Astrocyte of the hippocampus (primary cell): ENCODE measurements around the gene STXBP1.

Experiments used
- DNase-seq: peaks from one replicate; pipeline ENCODE4 v3.0.0; 2011; ENCODE audit warnings: low read depth, low spot score

The STXBP1 gene

GRCh38 chr9:127714020-127714750 is 102.1 kb downstream of the STXBP1 start:
- no peak for DNase-seq

GRCh38 chr9:127714951-127715469 is 102.9 kb downstream of the STXBP1 start:
- peak; percentile 36 for DNase-seq

- peak; percentile 99 for DNase-seq
Observed at GRCh38 chr9:127715470-127716337, 103.6 kb downstream of the STXBP1 start, which contains the start of the genes PTRH1 and TTC16. PTRH1 (minus strand) TSS chr9:127715663; CDS start chr9:127715639, 24 bp downstream. TTC16 (plus strand) TSS chr9:127716079; CDS start chr9:127716146, 67 bp downstream.

GRCh38 chr9:127716412-127716811 is 104.3 kb downstream of the STXBP1 start:
- no peak for DNase-seq

GRCh38 chr9:127717766-127718165 is 105.7 kb downstream of the STXBP1 start:
- no peak for DNase-seq

- DNase-seq = no peak
Observed at GRCh38 chr9:127720031-127720864, 108.2 kb downstream of the STXBP1 start.

- no peak for DNase-seq
Observed at GRCh38 chr9:127720865-127721227, 108.8 kb downstream of the STXBP1 start.

GRCh38 chr9:127721391-127721821 is 109.3 kb downstream of the STXBP1 start:
- DNase-seq = no peak

- no peak for DNase-seq
Observed at GRCh38 chr9:127722055-127722745, 110.1 kb downstream of the STXBP1 start.

- no peak for DNase-seq
Observed at GRCh38 chr9:127723013-127723412, 110.9 kb downstream of the STXBP1 start.

- DNase-seq = peak; percentile 91
Observed at GRCh38 chr9:127723444-127723843, 111.4 kb downstream of the STXBP1 start.

- DNase-seq = no peak
Observed at GRCh38 chr9:127724012-127724411, 111.9 kb downstream of the STXBP1 start.

- no peak for DNase-seq
Observed at GRCh38 chr9:127726871-127727270, 114.8 kb downstream of the STXBP1 start.

GRCh38 chr9:127728808-127729207 is 116.7 kb downstream of the STXBP1 start:
- no peak for DNase-seq

- DNase-seq = no peak
Observed at GRCh38 chr9:127729522-127730256, 117.6 kb downstream of the STXBP1 start.

- no peak for DNase-seq
Observed at GRCh38 chr9:127730262-127730661, 118.2 kb downstream of the STXBP1 start.

GRCh38 chr9:127730799-127731410 is 118.8 kb downstream of the STXBP1 start:
- DNase-seq = no peak

GRCh38 chr9:127731938-127732337 is 119.9 kb downstream of the STXBP1 start:
- DNase-seq = no peak

GRCh38 chr9:127732444-127732843 is 120.4 kb downstream of the STXBP1 start:
- no peak for DNase-seq

- DNase-seq = no peak
Observed at GRCh38 chr9:127733614-127734013, 121.5 kb downstream of the STXBP1 start.
